DLD1 (cell line): ENCODE data around the gene CRTAC1.

Source experiments
- in situ Hi-C: cut with HindIII; loops from 2 replicates; pipeline ENCODE4 v1.10.0; 2017; ENCODE audit warnings: low sequenced_read_pairs

CRTAC1 gene

GRCh38 chr10:98030093-98030821 is at the start of gene CRTAC1:
Gene CRTAC1 (minus strand): TSS chr10:98030621. CDS start chr10:98030472, 149 bp downstream.
- in situ Hi-C loops, result no loop called here

GRCh38 chr10:98078774-98079173 is 48.4 kb upstream of the CRTAC1 start:
- in situ Hi-C loops, result no loop called here

- in situ Hi-C loops, result no loop called here
Observed at GRCh38 chr10:98077223-98077622, 46.8 kb upstream of the CRTAC1 start.

GRCh38 chr10:98076086-98076485 is 45.7 kb upstream of the CRTAC1 start:
- in situ Hi-C loops, result no loop called here

DNA sequence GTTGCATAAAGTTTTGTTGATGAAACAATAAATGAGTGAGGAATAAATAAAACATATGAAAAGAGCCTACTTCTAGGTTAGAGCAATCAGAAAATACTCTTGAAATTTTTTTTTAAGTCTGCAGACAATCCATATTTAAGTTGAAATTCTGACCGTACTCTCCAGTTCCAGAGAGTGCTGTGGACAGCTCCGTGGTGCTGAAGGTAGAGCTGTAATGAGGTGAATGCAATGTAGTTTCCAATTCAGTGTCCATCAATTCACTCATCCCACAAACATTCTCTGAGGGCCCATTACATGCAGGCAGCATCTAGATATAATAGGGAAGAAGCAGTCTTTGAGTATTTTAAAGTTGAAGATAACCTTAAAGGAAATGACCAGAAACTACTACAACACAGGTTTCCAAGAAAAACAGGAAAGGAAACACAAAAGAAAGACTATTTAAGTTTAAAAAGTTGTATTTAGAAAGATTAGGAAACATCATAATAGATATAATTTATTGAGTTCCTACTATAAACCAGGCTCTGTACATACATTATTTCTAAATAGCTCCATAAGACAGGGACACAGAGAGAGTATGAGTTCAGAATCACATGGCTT is 44.0 kb upstream of the CRTAC1 start:
- in situ Hi-C loops, result no loop called here

DNA sequence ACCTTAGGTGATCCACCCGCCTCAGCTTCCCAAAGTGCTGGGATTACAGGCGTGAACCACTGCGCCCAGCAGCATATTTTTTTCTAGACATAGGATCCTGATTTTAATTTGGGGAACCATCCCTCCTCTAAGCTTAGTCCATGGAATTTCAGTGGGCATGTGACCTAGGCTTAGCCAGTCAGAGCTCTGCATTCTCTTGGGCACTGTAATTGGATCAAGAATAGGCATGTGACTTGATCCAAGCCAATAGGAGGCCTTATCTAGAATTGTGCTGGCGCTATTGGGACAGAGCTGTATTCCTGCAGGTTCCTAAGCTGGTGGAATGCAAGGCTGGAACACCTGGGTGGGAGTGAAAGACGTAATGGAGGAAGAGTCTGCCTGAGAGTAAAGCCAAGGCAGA is 36.7 kb upstream of the CRTAC1 start:
- in situ Hi-C loops, result no loop called here

GRCh38 chr10:98063740-98064027 is 33.3 kb upstream of the CRTAC1 start:
- in situ Hi-C loops, result no loop called here

- in situ Hi-C loops, result no loop called here
Observed at GRCh38 chr10:98062424-98062823, 32.0 kb upstream of the CRTAC1 start.

DNA sequence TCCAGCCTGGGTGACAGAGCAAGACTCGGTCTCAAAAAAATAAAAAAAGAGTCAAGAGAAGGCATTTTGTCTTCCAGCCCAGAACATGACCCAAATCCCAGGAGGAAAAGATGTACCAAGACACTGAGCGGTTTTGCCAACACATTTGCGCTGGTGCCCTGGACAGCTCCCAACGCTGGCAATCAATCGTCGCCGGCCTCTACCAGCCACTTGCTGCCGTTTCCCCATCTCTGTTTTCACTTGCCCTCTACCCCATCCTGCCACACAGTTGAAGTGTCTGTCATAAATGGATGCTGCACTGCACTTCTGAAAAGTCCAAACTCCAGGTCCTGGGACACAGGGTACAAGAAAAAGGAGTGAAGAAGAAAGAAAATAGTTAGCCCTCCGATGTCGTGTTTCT is 29.7 kb upstream of the CRTAC1 start:
- in situ Hi-C loops, result no loop called here

DNA sequence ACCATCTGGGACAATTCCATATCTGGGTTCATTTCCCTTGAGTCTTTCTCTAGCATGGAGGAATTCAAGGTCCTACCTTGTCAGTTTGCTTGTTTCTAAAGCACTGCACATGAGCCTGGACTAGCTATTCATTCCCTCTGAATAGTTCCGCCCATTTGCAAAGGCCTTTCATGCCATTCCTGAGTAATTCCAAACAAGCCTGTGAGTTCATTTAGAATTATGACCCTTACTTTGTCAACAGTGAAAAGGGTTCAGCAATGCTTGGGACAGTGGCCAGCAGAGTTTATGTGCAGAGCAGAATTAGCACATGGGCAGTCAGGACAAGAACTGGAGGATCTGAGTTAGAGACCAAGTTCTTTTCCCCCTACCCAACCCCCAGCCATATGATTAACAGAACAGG is 27.9 kb upstream of the CRTAC1 start:
- in situ Hi-C loops, result no loop called here

- in situ Hi-C loops, result no loop called here
Observed at GRCh38 chr10:98055841-98056516, 25.6 kb upstream of the CRTAC1 start.

- in situ Hi-C loops, result no loop called here
Observed at GRCh38 chr10:98047009-98047741, 16.8 kb upstream of the CRTAC1 start.

GRCh38 chr10:98045785-98046389 is 15.5 kb upstream of the CRTAC1 start:
- in situ Hi-C loops, result no loop called here

GRCh38 chr10:98041352-98042043 is 11.1 kb upstream of the CRTAC1 start:
- in situ Hi-C loops, result no loop called here

- in situ Hi-C loops, result no loop called here
Observed at GRCh38 chr10:98039690-98040381, 9.4 kb upstream of the CRTAC1 start.

GRCh38 chr10:98038288-98038687 is 7.9 kb upstream of the CRTAC1 start:
- in situ Hi-C loops, result no loop called here

DNA sequence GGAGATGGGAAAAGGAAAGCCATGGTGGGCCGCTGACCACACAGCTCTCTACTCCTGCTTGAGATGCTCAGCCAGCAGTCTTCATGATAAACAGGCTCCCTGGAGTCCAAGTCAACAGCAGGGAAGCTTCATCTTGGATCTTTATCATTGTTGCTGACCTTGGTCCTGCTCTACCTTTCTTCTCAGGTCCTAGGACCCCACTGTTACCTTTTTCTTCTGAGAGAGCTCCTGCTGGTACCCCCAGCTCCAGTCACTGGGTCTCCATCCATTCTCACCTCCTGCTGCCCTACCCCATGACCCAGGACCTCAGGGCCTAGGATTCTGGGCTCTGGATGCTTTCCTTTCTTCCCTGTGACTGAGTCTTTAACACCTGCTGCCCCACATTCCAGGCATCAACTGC is 5.2 kb upstream of the CRTAC1 start:
- in situ Hi-C loops, result no loop called here

GRCh38 chr10:98033515-98033914 is 3.1 kb upstream of the CRTAC1 start:
- in situ Hi-C loops, result no loop called here

GRCh38 chr10:98031440-98031839 is 1.0 kb upstream of the CRTAC1 start:
- in situ Hi-C loops, result no loop called here

DNA sequence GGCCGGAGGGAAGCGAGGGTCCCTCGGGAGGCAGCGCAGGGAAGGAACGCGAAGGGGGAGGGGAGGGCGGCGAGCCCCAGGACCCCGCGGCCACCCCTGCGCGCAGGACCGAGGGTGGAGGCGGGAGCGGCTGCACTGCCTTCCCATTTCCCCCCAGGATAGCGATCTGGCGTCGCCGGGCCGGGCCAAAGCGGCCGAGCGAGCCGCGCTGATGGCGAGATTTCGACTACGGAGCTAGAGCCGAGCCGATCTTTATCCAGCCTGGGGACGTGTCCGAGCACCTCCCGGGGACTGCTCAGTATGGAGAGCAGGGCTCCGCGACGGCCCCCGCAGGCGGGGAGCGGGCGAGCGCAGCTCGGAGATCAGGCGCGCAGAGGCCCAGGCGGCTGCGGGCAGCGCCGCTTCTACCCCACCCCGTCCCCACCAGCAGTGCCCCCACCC is 590 bp upstream of the CRTAC1 start:
- in situ Hi-C loops, result no loop called here
